SU-DHL-6 (cell line): ENCODE measurements around the gene ZNF550.
"Not testable (repeated sequence)": the region's sequence is repeated elsewhere in the genome, so short reads cannot be mapped to it uniquely, and the experiment has no call there.

ENCODE experiments used
- EZH2phosphoT487 ChIP-seq: fragments of 200-600 bp; sonication (generic), shearing (Covaris generic); conservative IDR thresholded peaks from 2 replicates; pipeline ENCODE4 v1.6.1; 2018; ENCODE audit warnings: mild to moderate bottlenecking, antibody characterized with exemption, low read length, moderate library complexity, mixed read lengths
- TF ChIP-seq, protein P1 (sequence below): fragments of 200-600 bp; sonication (generic); IDR thresholded peaks from one replicate; pipeline ENCODE4 v1.5.1; 2017; ENCODE audit warnings: antibody characterized with exemption, mild to moderate bottlenecking, low read length, moderate library complexity; ENCODE audit not compliant: insufficient read depth, poor library complexity, severe bottlenecking

DNA sequence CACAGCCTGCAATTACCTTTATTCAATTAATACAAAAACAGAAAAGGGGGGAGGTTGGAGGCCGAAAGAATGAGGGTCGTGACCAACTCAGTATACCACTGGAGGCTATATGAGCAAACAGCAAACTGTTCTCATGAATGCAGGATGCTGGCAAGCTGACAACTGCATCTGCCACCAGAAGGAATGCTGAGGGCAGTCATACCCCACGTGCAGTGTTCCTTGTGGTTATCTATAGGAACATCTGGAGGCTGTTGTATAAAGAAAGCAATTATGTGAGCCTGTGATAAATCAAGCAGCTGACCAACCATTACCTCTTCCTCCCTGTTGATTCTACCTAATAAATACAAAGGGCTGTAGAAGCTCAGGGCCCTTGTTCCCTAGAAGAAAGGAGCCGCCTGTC is 41.6 kb downstream of the ZNF550 start:
- TF ChIP-seq, protein P1, sequence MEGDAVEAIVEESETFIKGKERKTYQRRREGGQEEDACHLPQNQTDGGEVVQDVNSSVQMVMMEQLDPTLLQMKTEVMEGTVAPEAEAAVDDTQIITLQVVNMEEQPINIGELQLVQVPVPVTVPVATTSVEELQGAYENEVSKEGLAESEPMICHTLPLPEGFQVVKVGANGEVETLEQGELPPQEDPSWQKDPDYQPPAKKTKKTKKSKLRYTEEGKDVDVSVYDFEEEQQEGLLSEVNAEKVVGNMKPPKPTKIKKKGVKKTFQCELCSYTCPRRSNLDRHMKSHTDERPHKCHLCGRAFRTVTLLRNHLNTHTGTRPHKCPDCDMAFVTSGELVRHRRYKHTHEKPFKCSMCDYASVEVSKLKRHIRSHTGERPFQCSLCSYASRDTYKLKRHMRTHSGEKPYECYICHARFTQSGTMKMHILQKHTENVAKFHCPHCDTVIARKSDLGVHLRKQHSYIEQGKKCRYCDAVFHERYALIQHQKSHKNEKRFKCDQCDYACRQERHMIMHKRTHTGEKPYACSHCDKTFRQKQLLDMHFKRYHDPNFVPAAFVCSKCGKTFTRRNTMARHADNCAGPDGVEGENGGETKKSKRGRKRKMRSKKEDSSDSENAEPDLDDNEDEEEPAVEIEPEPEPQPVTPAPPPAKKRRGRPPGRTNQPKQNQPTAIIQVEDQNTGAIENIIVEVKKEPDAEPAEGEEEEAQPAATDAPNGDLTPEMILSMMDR: not testable (repeated sequence)
- TF ChIP-seq EZH2phosphoT487: not testable (repeated sequence)
